H1 (cell line): ENCODE results near the gene GALNT18. TPM values are rescaled to one million over a fixed set of nuclear protein-coding genes. Genes with fewer than 3 reads are reported as not detected.

Source experiments
- CTCF ChIA-PET: fragments of 300-600 bp; sonication (Branson Sonifier 250); formaldehyde crosslinking; loops from one replicate; lab custom pipeline; 2021; ENCODE audit not compliant: partially characterized antibody; lab: Charles Lee
- POLR2A ChIA-PET: fragments of 300-600 bp; sonication (Branson Sonifier 250); formaldehyde crosslinking; loops from one replicate; lab custom pipeline; 2021; ENCODE audit warnings: inconsistent platforms; ENCODE audit not compliant: partially characterized antibody; lab: Charles Lee
- DNase-seq, 2 experiments: peaks; one replicate each; pipeline versions ENCODE4 v3.0.0 to v3.0.0-alpha.2; 2010 to 2022; ENCODE audit warnings: low spot score in 2 of 2, low read depth in 1 of 2, mixed read lengths in 1 of 2
- FAIRE-seq: peaks from 2 replicates; lab custom pipeline; 2011; peaks lifted over from hg19 to GRCh38; lab: Jason Lieb, UNC
- H2AFZ ChIP-seq: 2 replicates; pipeline ENCODE4 v1.8.1; 2012; ENCODE audit warnings: low read length, inconsistent platforms
- H2AK5ac ChIP-seq: 2 replicates; pipeline ENCODE4 v1.6.1; 2013; ENCODE audit warnings: low read depth, low read length
- H2BK120ac ChIP-seq: replicated peaks from 2 replicates; pipeline ENCODE3; 2013; ENCODE audit warnings: low read depth, low read length, inconsistent platforms
- H2BK12ac ChIP-seq: 2 replicates; pipeline ENCODE4 v1.6.1; 2013; ENCODE audit warnings: low read depth, low read length
- H2BK15ac ChIP-seq: 2 replicates; pipeline ENCODE4 v1.6.1; 2013; ENCODE audit warnings: low read length
- H2BK20ac ChIP-seq: 2 replicates; pipeline ENCODE4 v1.6.1; 2013; ENCODE audit warnings: low read length
- H2BK5ac ChIP-seq: 2 replicates; pipeline ENCODE4 v1.6.1; 2013; ENCODE audit warnings: low read depth, low read length
- H3K14ac ChIP-seq: 2 replicates; pipeline ENCODE4 v1.6.1; 2013; ENCODE audit warnings: inconsistent platforms; ENCODE audit not compliant: insufficient read length
- H3K18ac ChIP-seq: 2 replicates; pipeline ENCODE4 v1.6.1; 2013; ENCODE audit warnings: low read length; ENCODE audit errors: extremely low read depth
- H3K23ac ChIP-seq: 2 replicates; pipeline ENCODE4 v1.6.1; 2013; ENCODE audit warnings: inconsistent platforms; ENCODE audit not compliant: insufficient read length
- H3K23me2 ChIP-seq: 2 replicates; pipeline ENCODE4 v1.6.1; 2013; ENCODE audit warnings: low read depth, low read length
- H3K27ac ChIP-seq: 2 replicates; pipeline ENCODE4 v1.6.1; 2011; ENCODE audit warnings: low read depth, low read length, inconsistent platforms
- H3K27me3 ChIP-seq, 4 experiments: replicated peaks in 1 of 4; 1 replicate in 1 of 4; 2 replicates in 3 of 4; pipeline versions ENCODE4 v1.6.1 to v1.8.1; 2011 to 2013; ENCODE audit warnings: low read length in 3 of 4, mild to moderate bottlenecking in 3 of 4, inconsistent platforms in 2 of 4, mixed read lengths in 2 of 4, moderate library complexity in 1 of 4; ENCODE audit not compliant: control insufficient read depth in 3 of 4, insufficient read depth in 3 of 4; ENCODE audit errors: extremely low read depth in 1 of 4
- H3K36me3 ChIP-seq, 4 experiments: 2 replicates each; pipeline versions ENCODE4 v1.6.1 to v1.8.1; 2011 to 2013; ENCODE audit warnings: mild to moderate bottlenecking in 4 of 4, low read length in 3 of 4, moderate library complexity in 2 of 4, control low read depth in 1 of 4, inconsistent platforms in 1 of 4; ENCODE audit not compliant: insufficient read depth in 4 of 4, control insufficient read depth in 2 of 4
- H3K4ac ChIP-seq: replicated peaks from 2 replicates; pipeline ENCODE3; 2013; ENCODE audit warnings: low read length, low read depth, mixed read lengths, inconsistent platforms; ENCODE audit not compliant: insufficient read length
- H3K4me1 ChIP-seq, 4 experiments: replicated peaks in 1 of 4; 1 replicate in 1 of 4; 2 replicates in 3 of 4; pipeline versions ENCODE4 v1.6.1 to v1.8.1; 2011 to 2013; ENCODE audit warnings: low read length in 3 of 4, inconsistent platforms in 2 of 4, mixed read lengths in 1 of 4; ENCODE audit not compliant: insufficient read depth in 4 of 4, control insufficient read depth in 3 of 4
- H3K4me2 ChIP-seq, 2 experiments: 2 replicates each; pipeline versions ENCODE4 v1.6.1 to v1.8.1; 2011 to 2013; ENCODE audit warnings: low read depth in 2 of 2, low read length in 2 of 2, control low read depth in 1 of 2, inconsistent platforms in 1 of 2, mild to moderate bottlenecking in 1 of 2; ENCODE audit not compliant: insufficient read depth in 1 of 2
- H3K4me3 ChIP-seq, 4 experiments: fragments of 200-600, 300-600 bp in 1 of 4; sonication (generic), shearing (Covaris generic), sonication (Bioruptor Twin) in 1 of 4; 2 replicates each; pipeline versions ENCODE4 v1.5.1 to v1.8.1; 2011 to 2016; ENCODE audit warnings: low read length in 4 of 4, low read depth in 3 of 4, control low read depth in 2 of 4, inconsistent platforms in 2 of 4, mild to moderate bottlenecking in 2 of 4, mixed read lengths in 1 of 4, moderate library complexity in 1 of 4; ENCODE audit not compliant: insufficient read depth in 2 of 4; ENCODE audit errors: extremely low read depth in 1 of 4
- H3K56ac ChIP-seq: replicated peaks from 2 replicates; pipeline ENCODE3; 2013; ENCODE audit warnings: low read depth, mild to moderate bottlenecking, mixed read lengths, low read length, inconsistent platforms; ENCODE audit not compliant: insufficient read length
- H3K79me1 ChIP-seq: 2 replicates; pipeline ENCODE4 v1.6.1; 2013; ENCODE audit warnings: low read depth, low read length, control low read depth
- H3K79me2 ChIP-seq, 2 experiments: 2 replicates each; pipeline versions ENCODE4 v1.6.1 to v1.8.1; 2012 to 2013; ENCODE audit warnings: low read length in 2 of 2, mild to moderate bottlenecking in 2 of 2, inconsistent platforms in 1 of 2; ENCODE audit not compliant: insufficient read depth in 2 of 2, control insufficient read depth in 1 of 2
- H3K9ac ChIP-seq, 4 experiments: replicated peaks in 1 of 4; 1 replicate in 1 of 4; 2 replicates in 3 of 4; pipeline versions ENCODE4 v1.6.1 to v1.8.1; 2011 to 2013; ENCODE audit warnings: low read depth in 3 of 4, low read length in 3 of 4, control low read depth in 2 of 4, mild to moderate bottlenecking in 2 of 4, moderate library complexity in 2 of 4, inconsistent platforms in 1 of 4; ENCODE audit errors: extremely low read depth in 1 of 4
- H3K9me3 ChIP-seq, 2 experiments: 2 replicates each; pipeline versions ENCODE4 v1.6.1 to v1.8.1; 2012 to 2013; ENCODE audit warnings: mild to moderate bottlenecking in 2 of 2, moderate library complexity in 2 of 2, control low read depth in 1 of 2, inconsistent platforms in 1 of 2, low read depth in 1 of 2, low read length in 1 of 2, mixed read lengths in 1 of 2; ENCODE audit not compliant: insufficient read depth in 2 of 2
- H4K20me1 ChIP-seq, 2 experiments: replicated peaks in 1 of 2; 2 replicates each; pipeline versions ENCODE3 to v1.8.1; 2011 to 2013; ENCODE audit warnings: inconsistent platforms in 2 of 2, low read length in 2 of 2, mild to moderate bottlenecking in 1 of 2; ENCODE audit not compliant: insufficient read depth in 2 of 2, control insufficient read depth in 1 of 2
- H4K5ac ChIP-seq: 2 replicates; pipeline ENCODE4 v1.6.1; 2013; ENCODE audit warnings: low read length, low read depth, mixed read lengths, inconsistent platforms; ENCODE audit not compliant: insufficient read length
- H4K8ac ChIP-seq: 2 replicates; pipeline ENCODE4 v1.8.0; 2013; ENCODE audit warnings: mild to moderate bottlenecking, moderate library complexity, low read length, inconsistent platforms; ENCODE audit not compliant: insufficient read depth; ENCODE audit errors: extremely low read depth
- H4K91ac ChIP-seq: replicated peaks from 2 replicates; pipeline ENCODE3; 2013; ENCODE audit warnings: low read length, mixed read lengths, inconsistent platforms; ENCODE audit not compliant: insufficient read length
- BACH1 ChIP-seq: IDR thresholded peaks from 2 replicates; pipeline ENCODE4 v1.6.1; 2012; ENCODE audit warnings: low read length, improper control_type of control experiment
- SP2 ChIP-seq: IDR thresholded peaks from 2 replicates; pipeline ENCODE4 v1.6.1; 2012; ENCODE audit warnings: mild to moderate bottlenecking, low read length, inconsistent platforms
- WGBS, 2 experiments: shearing (Covaris generic) in 1 of 2; methylation state at CpG; one replicate each; pipeline versions ENCODE4 v1.1.6 to v1.1.7; 2013 to 2015; ENCODE audit warnings: low lambda C conversion rate in 2 of 2, mixed read lengths in 2 of 2, inconsistent platforms in 1 of 2, low coverage in 1 of 2, missing lambda C conversion rate in 1 of 2; ENCODE audit not compliant: insufficient replicate concordance in 2 of 2, insufficient coverage in 1 of 2, insufficient read length in 1 of 2; ENCODE audit errors: extremely low coverage in 1 of 2, missing lambda C conversion rate in 1 of 2; 5-methylcytosine and 5-hydroxymethylcytosine counted together
- polyA plus RNA-seq, 7 experiments: library from polyadenylated mRNA; depleted of rRNA in 3 of 7; stranded (reverse) in 5 of 7; unstranded in 2 of 7; fragments of >200 nt in 5 of 7; fragments of 200-250 nt in 2 of 7; gene quantifications; 1 replicate in 5 of 7; 2 replicates in 1 of 7; 4 replicates in 1 of 7; pipeline versions ENCODE4 v1.2.1 to v1.2.3, GENCODE V29; 2011 to 2013; ENCODE audit warnings: missing spikeins in 2 of 7, mixed read lengths in 2 of 7
- total RNA-seq: library from RNA; stranded (reverse); fragmentation: NEBNext Ultra II Directional; extraction: Animal tissue kit (Norgen Biotek cat#: 25700); gene quantifications from 2 replicates; pipeline ENCODE4 v1.2.1, GENCODE V29; 2021

GALNT18 gene
- total and polyA plus RNA-seq, 2 of the 8 experiments (the other 6 are each of a cell fraction or from before 2014, with no cell fraction given): 6.0 to 9.4 TPM

GRCh38 chr11:11433960-11434359 is 187.8 kb downstream of the GALNT18 start:
- Histone ChIP-seq H3K4ac (no peak overlapping the region), H3K23me2 (no peaks in the 10 kb centered on the region), H3K14ac (no peak overlapping the region), H4K5ac (no peak overlapping the region), H3K4me1 (no peaks in the 10 kb centered on the region), H3K4me2 (no peak overlapping the region), H2BK5ac (no peak overlapping the region), H3K79me1 (no peaks in the 10 kb centered on the region), H3K27me3 (peaks cover 0 to 1% (median 0%) of the 10 kb centered on the region in 4 experiments; a peak in 1 of 7 replicates), H3K9ac (no peak overlapping the region), H4K91ac (no peak overlapping the region), H4K20me1 (no peaks in the 10 kb centered on the region), H2BK15ac (no peak overlapping the region), H3K79me2 (no peaks in the 10 kb centered on the region; a peak in 1 of 4 replicates), H3K9me3 (no peaks in the 10 kb centered on the region), H3K36me3 (no peaks in the 10 kb centered on the region), H4K8ac (no peak overlapping the region), H2BK20ac (no peak overlapping the region), H3K56ac (no peak overlapping the region), H2BK12ac (no peak overlapping the region), H3K18ac (no peak overlapping the region), H3K23ac (no peak overlapping the region), H3K4me3 (no peak overlapping the region), H2AFZ (no peak overlapping the region), H2AK5ac (no peak overlapping the region), H3K27ac (no peak overlapping the region), H2BK120ac (no peak overlapping the region)
- POLR2A ChIA-PET: no interaction called here
- 88% methylated on average over 2 of the region's 2 CpGs; no CpG with 5 or more reads in 1 of the 2 experiments for WGBS, 2 experiments
- DNase-seq (no peak), FAIRE-seq (no peak)
- CTCF ChIA-PET: interaction anchor here (1.0 to 1.4 kb wide), 5 partner anchors 23 to 354 kb away, joined by 3 read pairs; partner anchors contain the start of gene GALNT18
- TF ChIP-seq SP2: no peak
- no peak for TF ChIP-seq BACH1
